Activated CD4-positive, alpha-beta memory T cell treated with anti-CD3 and anti-CD28 coated beads for 36 hours (primary cell): ENCODE measurements around the gene TBL1X. TPM values are rescaled to one million over a fixed set of nuclear protein-coding genes. Genes with fewer than 3 reads are reported as not detected.

Source experiments
- CTCF ChIA-PET: fragments of 350-600 bp; sonication (Branson Sonifier 250); formaldehyde crosslinking; loops from one replicate; lab custom pipeline; 2021; ENCODE audit warnings: antibody characterized with exemption, inconsistent platforms; lab: Charles Lee
- POLR2A ChIA-PET: fragments of 350-600 bp; sonication (Branson Sonifier 250); formaldehyde crosslinking; loops from one replicate; lab custom pipeline; 2021; ENCODE audit warnings: antibody characterized with exemption; lab: Charles Lee
- DNase-seq: peaks from one replicate; pipeline ENCODE4 v3.0.0-alpha.2; 2020
- H3K27ac Mint-ChIP-seq: one replicate; pipeline ENCODE4 v1.8.0; 2021; ENCODE audit warnings: mixed read lengths
- H3K27me3 Mint-ChIP-seq: one replicate; pipeline ENCODE4 v1.8.0; 2021; ENCODE audit warnings: mixed read lengths
- H3K36me3 Mint-ChIP-seq: one replicate; pipeline ENCODE4 v1.8.0; 2021; ENCODE audit warnings: mixed read lengths
- H3K4me1 Mint-ChIP-seq: one replicate; pipeline ENCODE4 v1.8.0; 2021; ENCODE audit warnings: low read depth, mixed read lengths
- H3K4me3 Mint-ChIP-seq: one replicate; pipeline ENCODE4 v1.8.0; 2021; ENCODE audit warnings: mild to moderate bottlenecking, mixed read lengths
- H3K9me3 Mint-ChIP-seq: one replicate; pipeline ENCODE4 v1.8.0; 2021; ENCODE audit warnings: mixed read lengths
- intact Hi-C: fragments of 100-400 bp; cut with micrococcal nuclease; formaldehyde crosslinking; loops from one replicate; pipeline ENCODE4 v1.15.1; 2023
- total RNA-seq, 2 experiments: library from RNA; stranded (reverse); gene quantifications; one replicate each; pipeline ENCODE4 v1.2.3, GENCODE V29; 2021

TBL1X gene
- total RNA-seq, 2 experiments from 2014 or later = 21.1 to 23.5 TPM

- DNase-seq = no peak
Observed at GRCh38 chrX:9781941-9782340, 317.1 kb downstream of the TBL1X start.

GRCh38 chrX:9784332-9784731, 319.5 kb downstream of the TBL1X start:
- Mint-ChIP-seq H3K27me3 (peaks cover 31% of the 10 kb centered on the region), H3K36me3 (no peaks in the 10 kb centered on the region), H3K4me1 (peaks cover 2% of the 10 kb centered on the region), H3K4me3 (no peak overlapping the region), H3K9me3 (no peaks in the 10 kb centered on the region), H3K27ac (no peak overlapping the region)
- intact Hi-C loops = no loop called here
- ChIA-PET POLR2A (no interaction called here), CTCF (no interaction called here)
- DNase-seq = no peak

More at GRCh38 chrX:9781941-9782340, 317.1 kb downstream of the TBL1X start:
- CTCF ChIA-PET = no interaction called here
- peaks cover under 1% of the 10 kb centered on the region for H3K4me1 Mint-ChIP-seq
- no peak overlapping the region for H3K4me3 Mint-ChIP-seq
- POLR2A ChIA-PET = no interaction called here
- H3K27ac Mint-ChIP-seq = no peak overlapping the region
- intact Hi-C loops = no loop called here
- no peaks in the 10 kb centered on the region for H3K9me3 Mint-ChIP-seq
- H3K36me3 Mint-ChIP-seq = no peaks in the 10 kb centered on the region
- peaks cover 16% of the 10 kb centered on the region for H3K27me3 Mint-ChIP-seq

DNA sequence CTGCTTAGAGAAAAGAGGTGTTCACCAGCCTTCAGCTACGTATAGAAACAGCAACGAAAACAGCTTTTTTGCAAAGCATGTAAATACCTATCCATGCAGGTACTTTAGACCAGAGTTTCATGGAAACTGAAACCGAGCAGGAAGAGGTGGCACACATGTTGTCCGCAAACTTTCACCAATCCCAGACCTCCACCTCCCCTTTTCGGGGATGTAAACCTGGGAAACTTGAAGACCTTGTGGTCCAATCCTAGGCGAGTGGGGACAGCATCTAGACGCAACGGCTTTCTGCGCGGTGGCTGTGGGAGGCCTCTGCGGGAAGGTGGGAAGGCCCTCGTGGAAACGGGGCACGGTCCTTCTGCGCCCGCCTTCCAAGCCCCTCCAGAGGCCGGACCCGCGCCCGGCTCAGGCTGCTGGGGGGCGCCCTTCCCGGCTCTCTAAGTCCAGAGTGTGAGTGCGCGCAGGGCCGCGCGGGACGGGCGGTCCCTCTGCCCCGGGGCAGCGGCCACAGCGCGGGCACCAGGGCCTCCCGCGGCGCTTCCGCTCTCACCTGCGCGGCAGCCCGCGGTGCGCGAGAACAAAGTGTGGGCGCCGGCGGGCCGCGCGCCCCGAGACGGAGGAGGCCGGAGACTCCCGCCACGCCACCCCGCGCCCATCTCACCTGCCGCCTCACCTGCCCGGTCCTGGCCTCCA, 320.5 kb downstream of the TBL1X start:
- ChIA-PET CTCF (no interaction called here), POLR2A (no interaction called here)
- peaks cover 2% of the 10 kb centered on the region for H3K4me1 Mint-ChIP-seq
- H3K9me3 Mint-ChIP-seq = no peaks in the 10 kb centered on the region
- H3K27ac Mint-ChIP-seq = no peak overlapping the region
- intact Hi-C loops = no loop called here
- DNase-seq = no peak
- no peaks in the 10 kb centered on the region for H3K36me3 Mint-ChIP-seq
- peaks cover 32% of the 10 kb centered on the region for H3K27me3 Mint-ChIP-seq
- no peak overlapping the region for H3K4me3 Mint-ChIP-seq

- no peak for DNase-seq
- ChIA-PET POLR2A (no interaction called here), CTCF (no interaction called here)
- intact Hi-C loops = no loop called here
- no peak within 1 kb of the TSS for H3K4me3 Mint-ChIP-seq
- H3K4me1 Mint-ChIP-seq = peaks cover 2% of the 10 kb centered on the region
- no peak within 1 kb of the TSS for H3K27ac Mint-ChIP-seq
- no peaks in the 10 kb centered on the region for H3K9me3 Mint-ChIP-seq
- no peaks in the 10 kb centered on the region for H3K36me3 Mint-ChIP-seq
- H3K27me3 Mint-ChIP-seq = peaks cover 33% of the 10 kb centered on the region
Observed at GRCh38 chrX:9785944-9786797, 321.3 kb downstream of the TBL1X start, which contains the start of gene SHROOM2. SHROOM2 (plus strand) TSS chrX:9786429; CDS start chrX:9786546, 117 bp downstream.

- H3K9me3 Mint-ChIP-seq = no peaks in the 10 kb centered on the region
- H3K27ac Mint-ChIP-seq = no peak overlapping the region
- H3K27me3 Mint-ChIP-seq = peaks cover 33% of the 10 kb centered on the region
- no peak for DNase-seq
- no peak overlapping the region for H3K4me3 Mint-ChIP-seq
- CTCF ChIA-PET = no interaction called here
- POLR2A ChIA-PET = no interaction called here
- intact Hi-C loops = no loop called here
- no peaks in the 10 kb centered on the region for H3K36me3 Mint-ChIP-seq
- H3K4me1 Mint-ChIP-seq = peaks cover 2% of the 10 kb centered on the region
Observed at GRCh38 chrX:9786798-9787635, 322.2 kb downstream of the TBL1X start.

- H3K27me3 Mint-ChIP-seq = peaks cover 33% of the 10 kb centered on the region
- ChIA-PET CTCF (no interaction called here), POLR2A (no interaction called here)
- intact Hi-C loops = no loop called here
- DNase-seq = no peak
- H3K9me3 Mint-ChIP-seq = no peaks in the 10 kb centered on the region
- no peak overlapping the region for H3K27ac Mint-ChIP-seq
- peaks cover 2% of the 10 kb centered on the region for H3K4me1 Mint-ChIP-seq
- H3K36me3 Mint-ChIP-seq = no peaks in the 10 kb centered on the region
- no peak overlapping the region for H3K4me3 Mint-ChIP-seq
Observed at GRCh38 chrX:9788911-9789310, 324.1 kb downstream of the TBL1X start.

DNA sequence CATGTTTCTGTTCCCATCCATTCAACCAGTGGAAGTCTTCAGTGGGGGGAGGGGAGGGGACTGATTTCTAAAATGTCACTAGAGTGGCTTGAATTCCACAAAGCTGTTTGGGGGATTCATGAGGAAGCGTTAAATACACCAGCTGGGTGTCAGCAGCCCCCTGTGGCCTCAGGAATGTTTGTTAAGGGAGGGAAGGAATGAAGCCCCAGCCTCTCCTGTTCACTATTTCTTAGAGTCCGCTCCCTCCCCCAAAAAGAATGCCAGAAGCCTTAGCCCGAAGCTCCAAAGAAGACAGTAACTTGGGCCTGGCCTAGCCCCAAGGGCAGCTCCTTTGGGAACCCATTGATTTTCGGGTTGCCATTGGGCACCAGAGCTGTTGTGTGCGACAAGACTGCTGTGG, 324.7 kb downstream of the TBL1X start:
- Mint-ChIP-seq H3K27me3 (peaks cover 28% of the 10 kb centered on the region), H3K27ac (no peak overlapping the region), H3K4me3 (no peak overlapping the region), H3K4me1 (peaks cover 2% of the 10 kb centered on the region), H3K9me3 (no peaks in the 10 kb centered on the region), H3K36me3 (no peaks in the 10 kb centered on the region)
- DNase-seq = no peak
- intact Hi-C loops = no loop called here
- POLR2A ChIA-PET = no interaction called here
- CTCF ChIA-PET = no interaction called here
